ENCODE data around the gene KCNAB2.

GRCh38 chr1:6087377-6087772 lies 41.7 kb downstream of the KCNAB2 start:
- TF ChIP-seq ZC3H10 (CRISPR knock-in tag; IDR thresholded peaks at IDR 0.05) (no peak), ZFP3 (CRISPR knock-in tag; IDR thresholded peaks at IDR 0.05) (no peak), BACH2 (CRISPR knock-in tag; IDR thresholded peaks at IDR 0.05; ENCODE audit: borderline replicate concordance) (no peak), RARB (CRISPR knock-in tag; IDR thresholded peaks at IDR 0.05) (no peak), OSR1 (CRISPR knock-in tag; IDR thresholded peaks at IDR 0.05) (no peak), ZNF70 (CRISPR knock-in tag; IDR thresholded peaks at IDR 0.05) (no peak), ZFP30 (CRISPR knock-in tag; IDR thresholded peaks at IDR 0.05) (no peak), ISL1 (CRISPR knock-in tag; IDR thresholded peaks at IDR 0.05) (no peak), ZNF8 (CRISPR knock-in tag; IDR thresholded peaks at IDR 0.05) (no peak), PATZ1 (CRISPR knock-in tag; IDR thresholded peaks at IDR 0.05; ENCODE audit: borderline replicate concordance) (no peak), ESRRG (CRISPR knock-in tag; IDR thresholded peaks at IDR 0.05) (no peak), SNAI2 (CRISPR knock-in tag; IDR thresholded peaks at IDR 0.05) (no peak), TCF4 (CRISPR knock-in tag; IDR thresholded peaks at IDR 0.05; ENCODE audit: borderline replicate concordance) (no peak)

All from SK-N-SH treated with all-trans-retinoic acid at 6 μM for 48 hours (cell line).